ENCODE data around the gene IKZF3.

DNA sequence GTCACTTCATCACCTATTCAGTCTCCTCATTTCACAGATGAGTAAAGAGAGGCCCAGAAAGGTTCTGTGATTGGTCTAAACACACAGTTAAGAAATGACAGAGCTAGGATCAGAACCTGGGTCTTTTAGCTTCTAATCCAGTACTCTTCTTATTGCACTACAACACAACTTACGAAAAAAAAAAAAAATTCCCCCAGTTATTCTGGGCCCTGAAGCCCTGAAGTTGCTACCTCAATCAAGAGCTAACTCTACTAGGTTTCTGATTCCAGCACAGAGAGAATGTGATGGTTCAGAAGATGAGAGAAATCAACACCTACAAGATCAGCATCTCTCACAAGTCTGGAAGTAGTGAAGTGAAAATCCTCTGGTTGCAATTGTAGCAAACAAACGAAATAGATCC is 89.1 kb downstream of the IKZF3 start:
- no peak for TF ChIP-seq POLR2AphosphoS5 (IDR thresholded peaks at IDR 0.05)
- TF ChIP-seq, protein P1, sequence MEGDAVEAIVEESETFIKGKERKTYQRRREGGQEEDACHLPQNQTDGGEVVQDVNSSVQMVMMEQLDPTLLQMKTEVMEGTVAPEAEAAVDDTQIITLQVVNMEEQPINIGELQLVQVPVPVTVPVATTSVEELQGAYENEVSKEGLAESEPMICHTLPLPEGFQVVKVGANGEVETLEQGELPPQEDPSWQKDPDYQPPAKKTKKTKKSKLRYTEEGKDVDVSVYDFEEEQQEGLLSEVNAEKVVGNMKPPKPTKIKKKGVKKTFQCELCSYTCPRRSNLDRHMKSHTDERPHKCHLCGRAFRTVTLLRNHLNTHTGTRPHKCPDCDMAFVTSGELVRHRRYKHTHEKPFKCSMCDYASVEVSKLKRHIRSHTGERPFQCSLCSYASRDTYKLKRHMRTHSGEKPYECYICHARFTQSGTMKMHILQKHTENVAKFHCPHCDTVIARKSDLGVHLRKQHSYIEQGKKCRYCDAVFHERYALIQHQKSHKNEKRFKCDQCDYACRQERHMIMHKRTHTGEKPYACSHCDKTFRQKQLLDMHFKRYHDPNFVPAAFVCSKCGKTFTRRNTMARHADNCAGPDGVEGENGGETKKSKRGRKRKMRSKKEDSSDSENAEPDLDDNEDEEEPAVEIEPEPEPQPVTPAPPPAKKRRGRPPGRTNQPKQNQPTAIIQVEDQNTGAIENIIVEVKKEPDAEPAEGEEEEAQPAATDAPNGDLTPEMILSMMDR (IDR thresholded peaks at IDR 0.05; ENCODE audit: poor library complexity, severe bottlenecking) = no peak
- TF ChIP-seq, protein P2, sequence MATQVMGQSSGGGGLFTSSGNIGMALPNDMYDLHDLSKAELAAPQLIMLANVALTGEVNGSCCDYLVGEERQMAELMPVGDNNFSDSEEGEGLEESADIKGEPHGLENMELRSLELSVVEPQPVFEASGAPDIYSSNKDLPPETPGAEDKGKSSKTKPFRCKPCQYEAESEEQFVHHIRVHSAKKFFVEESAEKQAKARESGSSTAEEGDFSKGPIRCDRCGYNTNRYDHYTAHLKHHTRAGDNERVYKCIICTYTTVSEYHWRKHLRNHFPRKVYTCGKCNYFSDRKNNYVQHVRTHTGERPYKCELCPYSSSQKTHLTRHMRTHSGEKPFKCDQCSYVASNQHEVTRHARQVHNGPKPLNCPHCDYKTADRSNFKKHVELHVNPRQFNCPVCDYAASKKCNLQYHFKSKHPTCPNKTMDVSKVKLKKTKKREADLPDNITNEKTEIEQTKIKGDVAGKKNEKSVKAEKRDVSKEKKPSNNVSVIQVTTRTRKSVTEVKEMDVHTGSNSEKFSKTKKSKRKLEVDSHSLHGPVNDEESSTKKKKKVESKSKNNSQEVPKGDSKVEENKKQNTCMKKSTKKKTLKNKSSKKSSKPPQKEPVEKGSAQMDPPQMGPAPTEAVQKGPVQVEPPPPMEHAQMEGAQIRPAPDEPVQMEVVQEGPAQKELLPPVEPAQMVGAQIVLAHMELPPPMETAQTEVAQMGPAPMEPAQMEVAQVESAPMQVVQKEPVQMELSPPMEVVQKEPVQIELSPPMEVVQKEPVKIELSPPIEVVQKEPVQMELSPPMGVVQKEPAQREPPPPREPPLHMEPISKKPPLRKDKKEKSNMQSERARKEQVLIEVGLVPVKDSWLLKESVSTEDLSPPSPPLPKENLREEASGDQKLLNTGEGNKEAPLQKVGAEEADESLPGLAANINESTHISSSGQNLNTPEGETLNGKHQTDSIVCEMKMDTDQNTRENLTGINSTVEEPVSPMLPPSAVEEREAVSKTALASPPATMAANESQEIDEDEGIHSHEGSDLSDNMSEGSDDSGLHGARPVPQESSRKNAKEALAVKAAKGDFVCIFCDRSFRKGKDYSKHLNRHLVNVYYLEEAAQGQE (IDR thresholded peaks at IDR 0.05; ENCODE audit: borderline replicate concordance) = no peak
- no peak for TF ChIP-seq SMC3 (conservative IDR thresholded peaks at IDR 0.05; ENCODE audit: poor library complexity)
- no peak for TF ChIP-seq EP300 (conservative IDR thresholded peaks at IDR 0.05; ENCODE audit: poor library complexity, severe bottlenecking)
- no peak for TF ChIP-seq TAF1 (IDR thresholded peaks at IDR 0.05; ENCODE audit: low read depth)
- no peak for TF ChIP-seq EZH2 (IDR thresholded peaks at IDR 0.05; ENCODE audit: borderline replicate concordance, insufficient read depth, low read length, poor library complexity, severe bottlenecking)
- no peak for TF ChIP-seq MXI1 (conservative IDR thresholded peaks at IDR 0.05; ENCODE audit: poor library complexity, severe bottlenecking)
- no peak for TF ChIP-seq RAD21 (conservative IDR thresholded peaks at IDR 0.05)

Measured in neural cell (in vitro differentiated cells).